ENCODE results near the gene TNFRSF4. TPM values are rescaled to one million over a fixed set of nuclear protein-coding genes. Genes with fewer than 3 reads are reported as not detected.

TNFRSF4 gene
- total and polyA plus RNA-seq, 2 of the 13 experiments (the other 11 are each of a cell fraction or from before 2014, with no cell fraction given), result not detected

DNA sequence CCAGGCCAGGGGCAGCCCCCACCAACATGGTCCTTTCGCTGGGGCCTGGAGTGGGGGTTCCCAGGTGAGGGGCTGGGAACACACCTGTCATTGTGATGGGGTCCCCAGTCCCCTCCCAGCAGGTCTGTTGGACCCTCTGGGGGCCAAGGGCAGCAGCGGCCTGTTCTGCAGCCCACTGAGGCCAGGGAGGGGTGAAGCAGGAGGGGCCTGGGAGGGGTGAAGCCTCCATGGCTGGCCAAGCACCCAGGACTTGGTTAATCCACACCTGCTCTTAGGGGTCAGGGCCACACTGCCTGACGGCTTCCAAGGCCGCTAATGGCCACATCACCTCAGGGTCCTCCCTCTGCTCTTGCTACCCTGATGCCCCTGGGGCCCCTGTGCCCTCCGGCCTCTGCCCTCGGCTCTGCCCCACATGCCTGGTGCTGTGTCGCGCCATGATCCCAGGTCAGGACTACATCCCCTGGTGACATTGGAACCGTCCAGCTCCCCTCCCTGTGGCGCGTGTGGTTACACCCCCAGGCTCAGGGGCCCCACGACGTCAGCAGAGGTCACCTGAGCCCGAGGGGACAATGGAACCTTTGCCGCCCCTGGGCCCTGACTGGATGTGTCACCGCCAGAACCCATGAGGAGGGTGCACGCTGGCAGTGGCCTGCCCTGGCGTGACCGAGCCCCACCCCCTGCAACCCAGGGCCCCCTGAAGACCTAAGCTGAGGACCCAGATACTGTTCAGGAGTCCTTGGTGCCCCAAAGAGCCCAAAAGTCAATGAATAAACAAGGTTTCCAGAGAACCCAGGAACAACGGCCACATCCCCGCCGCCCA is 14.6 kb downstream of the TNFRSF4 start:
- ATAC-seq (peak; percentile 11), FAIRE-seq (no peak), DNase-seq (ENCODE audit: low spot score) (no peak)
- Histone ChIP-seq H3K27me3 (ENCODE audit: control insufficient read depth in 1 of 2, insufficient read depth in 2 of 2, low read length in 2 of 2) (peaks cover 16 to 48% of the 10 kb centered on the region in 2 experiments; a peak in 4 of 5 replicates), H3K9ac (ENCODE audit: insufficient read depth, low read depth, low read length) (no peak overlapping the region), H3K9me3 (ENCODE audit: low read length) (peaks cover 8% of the 10 kb centered on the region), H3K4me2 (ENCODE audit: low read depth, low read length) (peak overlapping the region; percentile 23; the same call in 1 of the 2 replicates), H3K4me3 (replicated peaks in 1 of 3; ENCODE audit: insufficient read depth in 1 of 3, low read depth in 2 of 3, low read length in 3 of 3) (no peak overlapping the region; a peak in 1 of 6 replicates), H3K4me1 (ENCODE audit: insufficient read depth, low read length) (peaks cover 22% of the 10 kb centered on the region), H2AFZ (ENCODE audit: low read length) (no peak overlapping the region), H3K79me2 (ENCODE audit: insufficient read depth, low read length) (no peaks in the 10 kb centered on the region), H4K20me1 (ENCODE audit: insufficient read depth, low read length) (no peaks in the 10 kb centered on the region), H3K36me3 (replicated peaks in 1 of 2; ENCODE audit: control insufficient read depth in 1 of 2, insufficient read depth in 2 of 2, low read length in 2 of 2) (no peaks in the 10 kb centered on the region), H3K27ac (ENCODE audit: extremely low read length, insufficient read depth, low read length) (no peak overlapping the region)
- intact Hi-C loops (cut with micrococcal nuclease; ENCODE audit: unreplicated experiment), result no loop called here
- BruUV-seq (replicated peaks), result no TSS peak
- WGBS (ENCODE audit: low lambda C conversion rate), result 15% methylated on average over 10 of the region's 22 CpGs
- in situ Hi-C loops (cut with HindIII; ENCODE audit: extremely low pct_ligation_motif_present, low pct_unique_long_range_greater_than_20kb), result no loop called here
- POLR2A ChIA-PET, result interaction anchor here (1.0 kb wide), 1 partner anchor 35 kb away, joined by 3 read pairs; no protein-coding TSS in a partner anchor
- CTCF ChIA-PET (ENCODE audit: low intra/inter-chr PET ratio, low total read pairs), result no interaction called here
- TF ChIP-seq, protein P1, sequence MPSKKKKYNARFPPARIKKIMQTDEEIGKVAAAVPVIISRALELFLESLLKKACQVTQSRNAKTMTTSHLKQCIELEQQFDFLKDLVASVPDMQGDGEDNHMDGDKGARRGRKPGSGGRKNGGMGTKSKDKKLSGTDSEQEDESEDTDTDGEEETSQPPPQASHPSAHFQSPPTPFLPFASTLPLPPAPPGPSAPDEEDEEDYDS (CRISPR knock-in tag; IDR thresholded peaks at IDR 0.05), result no peak
- no peak for TF ChIP-seq ZNF20 (CRISPR knock-in tag; IDR thresholded peaks at IDR 0.05)
- TF ChIP-seq, protein P2, sequence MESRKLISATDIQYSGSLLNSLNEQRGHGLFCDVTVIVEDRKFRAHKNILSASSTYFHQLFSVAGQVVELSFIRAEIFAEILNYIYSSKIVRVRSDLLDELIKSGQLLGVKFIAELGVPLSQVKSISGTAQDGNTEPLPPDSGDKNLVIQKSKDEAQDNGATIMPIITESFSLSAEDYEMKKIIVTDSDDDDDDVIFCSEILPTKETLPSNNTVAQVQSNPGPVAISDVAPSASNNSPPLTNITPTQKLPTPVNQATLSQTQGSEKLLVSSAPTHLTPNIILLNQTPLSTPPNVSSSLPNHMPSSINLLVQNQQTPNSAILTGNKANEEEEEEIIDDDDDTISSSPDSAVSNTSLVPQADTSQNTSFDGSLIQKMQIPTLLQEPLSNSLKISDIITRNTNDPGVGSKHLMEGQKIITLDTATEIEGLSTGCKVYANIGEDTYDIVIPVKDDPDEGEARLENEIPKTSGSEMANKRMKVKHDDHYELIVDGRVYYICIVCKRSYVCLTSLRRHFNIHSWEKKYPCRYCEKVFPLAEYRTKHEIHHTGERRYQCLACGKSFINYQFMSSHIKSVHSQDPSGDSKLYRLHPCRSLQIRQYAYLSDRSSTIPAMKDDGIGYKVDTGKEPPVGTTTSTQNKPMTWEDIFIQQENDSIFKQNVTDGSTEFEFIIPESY (CRISPR knock-in tag; IDR thresholded peaks at IDR 0.05), result peak; percentile 91
- TF ChIP-seq SCMH1 (CRISPR knock-in tag; IDR thresholded peaks at IDR 0.05; ENCODE audit: borderline replicate concordance), result no peak
- peak; percentile 52; the same call in 1 of the 2 replicates for TF ChIP-seq TBX2 (CRISPR knock-in tag; IDR thresholded peaks at IDR 0.05; ENCODE audit: borderline replicate concordance)
- no peak for TF ChIP-seq ZNF333 (CRISPR knock-in tag; IDR thresholded peaks at IDR 0.05; ENCODE audit: borderline replicate concordance)
- 0 out of 2 replicates have a peak, but pooled peaks have one; percentile 23 for TF ChIP-seq BHLHE40 (IDR thresholded peaks at IDR 0.05; ENCODE audit: low read length)
- no peak for TF ChIP-seq CREB1 (IDR thresholded peaks at IDR 0.05)
- peak; percentile 64 for TF ChIP-seq CREB1 (CRISPR knock-in tag; IDR thresholded peaks at IDR 0.05)
- no peak for TF ChIP-seq ZBTB3 (CRISPR knock-in tag; IDR thresholded peaks at IDR 0.05; ENCODE audit: borderline replicate concordance, low read depth)
- TF ChIP-seq, protein P3, sequence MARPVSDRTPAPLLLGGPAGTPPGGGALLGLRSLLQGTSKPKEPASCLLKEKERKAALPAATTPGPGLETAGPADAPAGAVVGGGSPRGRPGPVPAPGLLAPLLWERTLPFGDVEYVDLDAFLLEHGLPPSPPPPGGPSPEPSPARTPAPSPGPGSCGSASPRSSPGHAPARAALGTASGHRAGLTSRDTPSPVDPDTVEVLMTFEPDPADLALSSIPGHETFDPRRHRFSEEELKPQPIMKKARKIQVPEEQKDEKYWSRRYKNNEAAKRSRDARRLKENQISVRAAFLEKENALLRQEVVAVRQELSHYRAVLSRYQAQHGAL (CRISPR knock-in tag; IDR thresholded peaks at IDR 0.05; ENCODE audit: not compliant biosample characterization), result no peak
- no peak for TF ChIP-seq GATAD2A (CRISPR knock-in tag; IDR thresholded peaks at IDR 0.05)
- TF ChIP-seq HNRNPL (IDR thresholded peaks at IDR 0.05; ENCODE audit: low read depth, low read length), result peak; percentile 85
- no peak for TF ChIP-seq POLR2AphosphoS5 (IDR thresholded peaks at IDR 0.05; ENCODE audit: low read depth, low read length)
- no peak for TF ChIP-seq ZNF350 (CRISPR knock-in tag; IDR thresholded peaks at IDR 0.05; ENCODE audit: borderline replicate concordance, low read depth)
- TF ChIP-seq NR2F6 (IDR thresholded peaks at IDR 0.05), result 0 out of 2 replicates have a peak, but pooled peaks have one; percentile 19
- TF ChIP-seq NR2F6 (CRISPR knock-in tag; IDR thresholded peaks at IDR 0.05), result no peak
- peak; percentile 35 for TF ChIP-seq SOX5 (CRISPR knock-in tag; IDR thresholded peaks at IDR 0.05; ENCODE audit: borderline replicate concordance)
- TF ChIP-seq ZSCAN25 (CRISPR knock-in tag; IDR thresholded peaks at IDR 0.05), result peak; percentile 97
